Measurements from ENCODE around the gene GDPD3.

GRCh38 chr16:30082545-30083090 is 30.7 kb downstream of the GDPD3 start:
- TF ChIP-seq CTCF (IDR thresholded peaks at IDR 0.05): no peak
- no peak for TF ChIP-seq POLR2A (IDR thresholded peaks at IDR 0.05)

Measured in adrenal gland (tissue), 5 donors.